Retinal pigment epithelial cell (primary cell): Measurements from ENCODE around the gene THAP3.
"Not testable (repeated sequence)": the region's sequence is repeated elsewhere in the genome, so short reads cannot be mapped to it uniquely, and the experiment has no call there.

Experiments
- DNase-seq: peaks from one replicate; pipeline ENCODE4 v3.0.0-alpha.2; 2010; ENCODE audit warnings: low read depth
- H3K4me3 ChIP-seq: 2 replicates; pipeline ENCODE4 v1.5.1; 2011; ENCODE audit warnings: mild to moderate bottlenecking, low read length, control low read depth, moderate library complexity
- CTCF ChIP-seq: conservative IDR thresholded peaks from 2 replicates; pipeline ENCODE4 v1.5.1; 2011; ENCODE audit warnings: low read depth, low read length, control low read depth, inconsistent platforms

THAP3 gene

GRCh38 chr1:6631058-6631457, 6.4 kb downstream of the THAP3 start:
- no peak overlapping the region for H3K4me3 ChIP-seq
- no peak for DNase-seq
- TF ChIP-seq CTCF: no peak

- DNase-seq: no peak
- no peak for TF ChIP-seq CTCF
- H3K4me3 ChIP-seq: no peak overlapping the region
Measured at GRCh38 chr1:6632588-6633514, 8.2 kb downstream of the THAP3 start.

- DNase-seq: no peak
Measured at GRCh38 chr1:6634371-6635052, 9.8 kb downstream of the THAP3 start.

GRCh38 chr1:6635161-6635909, 10.7 kb downstream of the THAP3 start:
- no peak for TF ChIP-seq CTCF
- no peak overlapping the region for H3K4me3 ChIP-seq
- no peak for DNase-seq

More at GRCh38 chr1:6634371-6635052, 9.8 kb downstream of the THAP3 start:
- TF ChIP-seq CTCF: peak; percentile 75
- H3K4me3 ChIP-seq: no peak overlapping the region

GRCh38 chr1:6635910-6636760, 11.5 kb downstream of the THAP3 start:
- no peak for DNase-seq
- no peak overlapping the region for H3K4me3 ChIP-seq
- no peak for TF ChIP-seq CTCF

- DNase-seq, H3K4me3 ChIP-seq: not testable (repeated sequence)
Measured at GRCh38 chr1:6636778-6637177, 12.1 kb downstream of the THAP3 start.

GRCh38 chr1:6637770-6638169, 13.1 kb downstream of the THAP3 start:
- no peak for TF ChIP-seq CTCF
- no peak for DNase-seq
- no peak overlapping the region for H3K4me3 ChIP-seq
